Left lobe of liver (tissue), 1 donor: ENCODE results near the gene SNRK. TPM values are rescaled to one million over a fixed set of nuclear protein-coding genes. Genes with fewer than 3 reads are reported as not detected.

Experiments
- total RNA-seq: library from RNA; stranded (reverse); gene quantifications from one replicate; pipeline ENCODE4 v1.2.1, GENCODE V29; 2021
- donor health status: DM: no; HTN: yes; CAD: no.

SNRK gene
- total RNA-seq, 1 donor from 2014 or later = 12.4 TPM

Other genes with a start within 250 kb of the SNRK start
- 5.2 TPM for gene POMGNT2, start 180.5 kb upstream of the SNRK start, total RNA-seq